Measurements from ENCODE around the gene ARMC2.

DNA sequence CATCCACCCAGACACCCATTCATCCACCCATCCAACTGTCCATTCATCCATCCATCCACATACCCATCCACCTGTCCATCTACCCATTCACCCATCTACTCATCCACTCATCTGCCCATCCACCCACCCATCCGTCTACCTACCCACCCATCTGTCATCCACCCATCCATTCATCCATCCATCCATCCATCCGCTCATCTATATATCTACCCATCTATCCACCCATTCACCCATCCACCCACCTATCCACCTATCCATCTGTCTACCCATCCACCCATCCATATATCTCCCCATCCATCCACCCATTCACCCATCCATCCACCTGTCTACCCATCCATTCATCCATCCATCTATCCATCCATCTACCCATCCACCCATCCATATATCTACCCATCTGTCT is 30.7 kb downstream of the ARMC2 start:
- no peak for TF ChIP-seq POLR2A (IDR thresholded peaks at IDR 0.05)
- TF ChIP-seq POLR2AphosphoS5 (IDR thresholded peaks at IDR 0.05): no peak
- TF ChIP-seq, protein P1, sequence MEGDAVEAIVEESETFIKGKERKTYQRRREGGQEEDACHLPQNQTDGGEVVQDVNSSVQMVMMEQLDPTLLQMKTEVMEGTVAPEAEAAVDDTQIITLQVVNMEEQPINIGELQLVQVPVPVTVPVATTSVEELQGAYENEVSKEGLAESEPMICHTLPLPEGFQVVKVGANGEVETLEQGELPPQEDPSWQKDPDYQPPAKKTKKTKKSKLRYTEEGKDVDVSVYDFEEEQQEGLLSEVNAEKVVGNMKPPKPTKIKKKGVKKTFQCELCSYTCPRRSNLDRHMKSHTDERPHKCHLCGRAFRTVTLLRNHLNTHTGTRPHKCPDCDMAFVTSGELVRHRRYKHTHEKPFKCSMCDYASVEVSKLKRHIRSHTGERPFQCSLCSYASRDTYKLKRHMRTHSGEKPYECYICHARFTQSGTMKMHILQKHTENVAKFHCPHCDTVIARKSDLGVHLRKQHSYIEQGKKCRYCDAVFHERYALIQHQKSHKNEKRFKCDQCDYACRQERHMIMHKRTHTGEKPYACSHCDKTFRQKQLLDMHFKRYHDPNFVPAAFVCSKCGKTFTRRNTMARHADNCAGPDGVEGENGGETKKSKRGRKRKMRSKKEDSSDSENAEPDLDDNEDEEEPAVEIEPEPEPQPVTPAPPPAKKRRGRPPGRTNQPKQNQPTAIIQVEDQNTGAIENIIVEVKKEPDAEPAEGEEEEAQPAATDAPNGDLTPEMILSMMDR (IDR thresholded peaks at IDR 0.05): no peak
- TF ChIP-seq EP300 (IDR thresholded peaks at IDR 0.05): no peak
